ENCODE data around the gene CDC5L.
A peak's percentile ranks its signal among the peaks of the same experiment; 100 is the strongest.
"Not testable (repeated sequence)": the region's sequence is repeated elsewhere in the genome, so short reads cannot be mapped to it uniquely, and the experiment has no call there.

CDC5L gene

DNA sequence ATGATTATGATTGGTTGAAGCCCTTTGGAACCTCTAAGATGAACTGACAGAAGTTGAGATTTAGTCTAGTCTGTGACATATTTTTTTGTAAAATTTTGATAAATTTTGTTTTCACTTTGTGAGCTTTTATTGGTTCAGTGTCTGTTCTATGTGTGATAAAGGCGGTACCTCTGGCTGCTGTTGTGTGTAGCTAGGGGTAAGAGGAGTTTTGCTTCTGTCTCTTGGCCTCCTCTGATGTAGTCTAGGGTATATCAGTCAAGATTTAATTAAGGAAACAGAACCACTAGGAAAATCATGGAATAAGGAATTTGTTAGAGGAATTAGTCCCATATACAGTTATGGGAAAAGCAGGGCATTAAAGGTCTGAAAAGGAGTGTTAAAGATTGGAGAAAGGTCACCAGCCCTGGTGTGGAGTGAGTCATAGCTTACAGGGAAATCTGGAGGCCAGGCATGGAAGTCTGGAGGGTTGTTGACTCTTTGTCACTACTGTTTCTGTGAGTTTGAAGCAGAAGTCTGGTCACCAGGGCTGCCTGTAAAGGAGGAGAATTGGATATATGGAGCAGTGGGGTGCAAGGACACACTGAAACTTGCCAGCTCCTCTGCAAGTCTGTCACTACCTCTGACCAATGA, 28.5 kb downstream of the CDC5L start:
- DNase-seq, result peak; percentile 11

DNA sequence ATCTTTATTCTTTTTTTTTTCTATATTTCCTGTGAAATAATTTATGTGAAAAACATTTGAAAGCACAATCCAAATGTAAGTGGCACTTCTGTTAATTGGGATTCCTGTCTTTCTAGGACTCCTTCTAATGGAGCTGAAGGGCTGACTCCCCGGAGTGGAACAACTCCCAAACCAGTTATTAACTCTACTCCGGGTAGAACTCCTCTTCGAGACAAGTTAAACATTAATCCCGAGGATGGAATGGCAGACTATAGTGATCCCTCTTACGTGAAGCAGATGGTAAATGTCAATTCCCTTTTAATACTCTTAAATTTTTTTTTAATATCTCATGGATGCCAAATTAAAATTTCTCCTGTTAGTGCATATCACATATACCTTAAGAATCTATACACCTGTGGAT, 35.0 kb downstream of the CDC5L start:
- DNase-seq, result no peak

GRCh38 chr6:44423306-44423705, 35.8 kb downstream of the CDC5L start:
- no peak for DNase-seq

DNA sequence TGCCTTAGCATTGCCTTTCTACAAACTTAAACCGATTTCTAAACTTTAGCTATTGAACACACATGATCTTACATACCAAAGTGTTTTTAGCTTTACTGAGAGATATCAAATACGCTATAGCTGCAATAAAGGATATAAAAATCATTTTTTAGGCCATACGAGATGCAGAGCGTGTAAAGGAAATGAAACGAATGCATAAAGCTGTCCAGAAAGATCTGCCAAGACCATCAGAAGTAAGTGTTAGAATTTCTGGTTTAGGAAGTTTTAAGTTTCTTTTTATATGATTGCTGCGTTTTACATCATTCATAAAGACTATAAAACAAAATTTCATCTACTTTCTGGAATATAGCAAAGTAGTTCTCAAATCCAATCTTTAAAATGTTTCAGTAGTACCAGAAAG, 38.4 kb downstream of the CDC5L start:
- no peak for DNase-seq

GRCh38 chr6:44428682-44429081, 41.2 kb downstream of the CDC5L start:
- no peak for DNase-seq

DNA sequence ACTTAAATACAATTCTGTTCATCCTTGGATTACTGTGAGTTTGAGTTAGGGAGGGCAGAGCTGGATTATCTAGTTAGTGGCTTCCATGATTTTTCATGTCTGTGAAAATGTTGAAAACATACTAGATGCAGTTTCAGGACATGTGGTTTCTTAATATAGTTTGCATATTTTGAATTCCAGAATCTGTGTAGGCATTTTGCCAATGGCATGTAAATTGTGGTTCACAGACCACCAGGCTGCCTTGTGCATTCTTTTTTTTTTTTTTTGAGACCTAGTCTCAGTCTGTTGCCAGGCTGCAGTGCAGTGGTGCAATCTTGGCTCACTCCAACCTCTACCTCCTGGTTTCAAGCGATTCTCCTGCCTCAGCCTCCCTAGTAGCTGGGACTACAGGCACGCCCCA, 42.8 kb downstream of the CDC5L start:
- no peak for DNase-seq

DNA sequence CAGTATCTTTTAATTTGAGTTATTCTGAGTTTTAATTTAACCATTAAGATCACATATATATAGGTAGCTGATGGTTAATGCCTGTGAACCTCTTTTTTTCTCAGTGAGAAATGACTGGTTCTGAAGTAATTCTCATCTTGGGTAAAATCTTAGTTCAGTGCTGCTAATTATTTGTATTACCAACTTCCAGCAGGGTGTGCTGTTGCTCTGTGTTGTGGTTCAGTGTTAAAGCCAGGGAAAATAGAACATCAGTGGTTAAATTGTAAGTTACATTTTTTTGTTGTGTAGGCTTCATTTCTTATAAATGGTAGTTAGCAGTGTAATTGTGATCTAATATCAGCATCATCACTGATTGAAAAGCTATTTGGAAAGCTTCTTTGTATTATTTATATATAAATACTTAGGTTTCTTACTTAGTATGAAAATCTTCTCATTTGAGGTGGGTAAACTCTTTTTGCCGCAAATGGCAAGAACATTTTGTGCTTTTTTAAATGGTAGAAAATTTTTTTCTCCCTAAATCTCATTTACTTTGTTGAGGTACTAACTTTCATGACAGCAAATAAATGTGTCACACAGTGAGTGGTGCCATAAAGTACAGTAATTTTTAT, 43.7 kb downstream of the CDC5L start:
- peak; percentile 47 for DNase-seq

GRCh38 chr6:44432227-44432626, 44.7 kb downstream of the CDC5L start:
- no peak for DNase-seq

DNA sequence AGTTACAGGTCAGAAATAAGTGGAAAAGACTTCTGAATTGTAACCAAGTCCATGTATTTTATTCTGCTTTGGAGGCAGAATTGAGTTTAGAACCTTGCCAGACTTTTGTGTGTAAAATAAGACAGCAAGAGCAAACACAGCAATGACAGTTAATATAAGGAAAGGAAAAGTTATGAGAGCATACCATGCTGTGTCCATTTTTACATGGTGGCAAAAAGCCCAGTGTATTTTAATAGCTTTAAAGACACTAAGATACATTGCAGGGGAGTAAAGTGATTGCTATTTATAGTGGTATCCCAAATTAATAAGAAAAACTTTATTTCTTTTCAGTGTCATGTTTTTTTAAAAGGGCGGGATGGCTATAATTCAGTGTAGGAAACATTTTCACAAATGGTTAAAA, 45.2 kb downstream of the CDC5L start:
- no peak for DNase-seq

- DNase-seq, result no peak
These were observed 48.0 kb downstream of the CDC5L start for GRCh38 chr6:44435500-44435899.

DNA sequence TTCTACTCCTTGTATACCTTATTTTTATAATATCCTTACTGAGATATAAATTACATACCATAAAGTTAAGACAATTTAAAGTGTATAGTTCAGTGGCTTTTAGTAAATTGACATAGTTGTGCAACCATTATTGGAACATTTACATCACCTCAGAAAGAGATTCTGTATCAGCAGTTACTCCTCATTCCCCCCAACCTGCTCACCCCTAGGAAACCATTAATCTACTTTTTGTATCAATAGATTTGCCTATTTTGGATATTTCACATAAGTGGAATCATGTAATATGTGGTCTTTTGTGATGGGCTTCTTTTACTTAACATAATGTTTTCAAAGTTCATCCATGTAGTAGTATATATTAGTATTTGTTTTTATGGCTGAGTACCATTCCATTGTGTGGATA, 51.3 kb downstream of the CDC5L start:
- DNase-seq, result no peak

DNA sequence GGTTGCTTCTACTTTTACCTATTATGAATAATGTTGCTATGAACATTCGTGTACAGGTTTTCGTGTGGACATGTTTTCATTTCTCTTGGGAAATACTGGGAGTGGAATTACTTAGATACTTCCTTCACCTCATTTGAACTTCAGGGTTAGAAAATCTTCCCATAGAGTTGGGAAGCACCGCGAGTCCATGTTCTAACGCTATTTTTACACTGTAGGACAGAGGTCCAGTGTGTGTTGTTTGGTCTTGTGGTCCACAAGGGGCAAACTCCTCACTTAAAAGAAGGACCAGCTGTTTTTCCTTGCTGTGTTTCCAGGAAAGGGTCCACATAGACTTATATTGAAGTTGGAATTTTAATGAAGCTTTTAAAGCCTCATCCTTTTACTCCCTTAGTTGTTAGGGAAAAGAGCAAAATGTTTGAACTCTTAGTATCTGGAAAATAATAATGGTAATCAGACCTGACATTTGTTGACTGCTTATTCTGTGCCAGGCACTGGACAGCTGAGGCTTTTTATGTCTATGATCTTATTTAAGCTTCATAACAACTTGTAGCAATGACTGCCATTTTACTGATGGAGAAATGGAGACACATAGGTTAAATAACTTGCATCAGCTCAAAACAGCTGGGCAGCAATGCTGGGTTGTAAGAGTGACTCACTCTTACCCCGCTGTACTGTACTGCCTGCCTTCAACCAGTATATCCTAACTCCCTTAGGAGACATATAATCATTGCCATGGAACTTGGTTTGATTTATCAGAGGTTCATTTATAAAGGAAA, 52.0 kb downstream of the CDC5L start:
- no peak for DNase-seq

GRCh38 chr6:44441091-44441855, 53.8 kb downstream of the CDC5L start:
- DNase-seq, result no peak

DNA sequence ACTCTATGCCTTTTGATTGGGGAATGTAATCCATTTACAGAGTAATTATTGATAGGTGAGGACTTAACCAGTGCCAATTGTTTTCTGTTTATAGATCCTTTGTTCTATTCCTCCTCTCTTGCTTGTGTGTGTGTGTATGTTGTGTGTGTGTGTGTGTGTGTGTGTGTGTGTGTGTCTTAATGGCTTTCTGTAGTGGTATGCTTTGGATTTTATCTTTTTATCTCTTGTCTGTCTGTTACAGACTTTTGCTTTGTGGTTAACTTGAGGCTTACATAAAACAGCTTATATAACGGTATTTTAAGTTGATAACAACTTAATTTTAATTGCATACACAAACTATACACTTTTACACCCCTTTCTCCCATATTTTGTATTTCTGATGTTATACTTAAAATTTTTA, 54.7 kb downstream of the CDC5L start:
- no peak for DNase-seq

DNA sequence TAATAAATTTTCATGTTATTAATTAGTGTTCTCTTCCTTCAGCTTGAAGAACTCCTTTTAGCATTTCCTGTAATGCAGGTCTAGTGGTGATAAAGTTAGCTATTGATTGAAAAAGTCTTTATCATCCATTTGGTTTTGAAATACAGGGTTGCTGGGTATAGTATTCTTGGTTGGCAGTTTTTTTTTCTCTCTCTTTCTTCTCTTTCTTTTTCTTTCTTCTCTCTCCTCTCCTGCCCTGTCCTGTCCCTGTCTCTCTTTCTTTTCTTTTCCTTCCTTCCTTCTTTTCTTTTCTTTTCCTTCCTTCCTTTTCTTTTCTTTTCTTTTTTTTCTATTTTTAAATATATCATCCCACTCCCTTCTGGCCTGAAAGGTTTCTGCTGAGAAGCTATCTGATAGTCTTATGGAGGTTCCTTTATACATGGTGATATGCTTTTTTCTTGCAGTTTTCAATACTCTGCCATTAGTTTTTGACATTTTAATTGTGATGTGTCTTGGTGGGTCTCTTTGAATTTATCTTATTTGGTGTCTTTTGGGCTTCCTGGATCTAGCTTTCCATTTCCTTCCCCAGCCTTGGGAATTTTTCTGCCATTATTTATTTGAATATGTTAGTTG, 55.4 kb downstream of the CDC5L start:
- no peak for DNase-seq

- DNase-seq, result no peak
These were observed 57.3 kb downstream of the CDC5L start for GRCh38 chr6:44444853-44445252.

GRCh38 chr6:44446626-44447300, 59.3 kb downstream of the CDC5L start:
- DNase-seq, result peak; percentile 11

DNA sequence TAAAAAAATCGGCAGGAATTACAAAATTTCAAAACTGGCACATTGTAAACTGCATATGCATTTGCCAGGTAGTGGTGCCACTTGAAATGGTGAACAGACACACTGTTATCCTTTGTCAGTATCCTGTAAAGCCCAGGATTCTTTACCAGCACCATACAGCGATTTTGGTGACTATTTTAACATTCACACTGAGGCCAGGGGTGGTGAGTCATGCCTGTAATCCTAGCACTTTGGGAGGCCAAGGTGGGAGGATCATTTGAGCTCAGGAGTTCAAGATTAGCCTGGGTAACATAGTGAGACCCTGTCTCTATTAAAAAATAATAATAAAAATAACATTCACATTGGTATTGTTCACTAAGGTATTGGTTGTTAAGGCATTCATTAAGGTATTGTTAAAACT, 61.7 kb downstream of the CDC5L start:
- not testable (repeated sequence) for DNase-seq

DNA sequence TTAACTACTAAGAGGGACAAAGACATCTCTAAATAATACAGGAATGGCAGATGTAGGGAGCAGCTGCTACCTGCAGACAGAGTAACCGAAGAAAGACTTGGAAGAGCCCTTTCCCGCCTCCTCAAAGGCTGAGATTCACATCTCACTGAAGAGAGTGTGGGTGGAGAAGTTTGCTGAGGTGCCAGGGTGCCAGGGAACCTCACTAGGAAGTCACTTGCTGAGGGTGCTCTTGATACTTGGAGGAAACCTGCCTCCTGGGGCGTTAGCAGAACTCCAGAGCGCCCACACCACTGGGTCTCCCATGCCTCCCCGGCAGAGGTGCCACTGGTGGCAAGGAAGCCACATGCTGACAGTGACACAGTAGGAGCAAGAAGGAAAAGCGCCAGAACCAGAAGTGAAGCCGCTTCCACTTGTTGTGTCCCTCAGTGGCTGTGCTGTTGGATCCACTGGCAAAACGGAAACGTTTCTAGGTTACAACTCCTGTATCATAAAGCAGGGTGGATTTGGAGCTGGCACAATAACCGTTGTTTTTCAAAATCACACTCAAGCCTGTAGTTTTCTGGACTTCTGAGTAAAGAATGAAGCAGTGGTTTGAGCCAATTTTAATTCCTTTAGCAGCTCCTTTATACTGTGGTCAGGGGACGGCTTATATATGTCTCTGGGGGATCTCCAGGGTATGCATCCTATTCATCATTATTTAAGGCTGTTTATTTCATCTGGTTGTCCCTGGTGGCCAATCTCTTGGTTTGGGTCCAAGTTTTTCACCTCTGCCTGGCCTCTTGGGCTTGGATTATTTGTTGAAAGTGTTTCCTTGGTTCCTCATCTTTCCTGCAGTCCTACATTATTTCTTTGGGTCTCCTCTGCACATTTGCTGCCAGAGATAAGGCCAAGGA, 64.5 kb downstream of the CDC5L start:
- no peak for DNase-seq

GRCh38 chr6:44452725-44453124, 65.2 kb downstream of the CDC5L start:
- DNase-seq, result no peak

DNA sequence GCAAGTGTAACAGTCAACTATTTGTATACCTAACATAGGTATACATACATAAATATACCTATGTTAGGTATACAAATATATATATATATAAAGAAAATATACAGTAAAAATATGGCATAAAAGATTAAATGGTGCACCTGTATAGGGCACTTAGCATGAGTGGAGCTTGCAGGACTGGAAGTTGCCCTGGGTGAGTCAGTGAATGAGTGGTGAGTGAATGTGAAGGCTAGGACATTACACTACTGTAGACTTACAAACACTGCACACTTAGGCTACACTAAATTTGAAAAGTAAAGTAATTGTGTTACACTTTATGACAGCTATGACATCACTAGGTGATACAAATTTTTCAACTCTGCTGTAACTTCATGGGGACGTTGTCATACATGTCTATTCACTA, 65.6 kb downstream of the CDC5L start:
- no peak for DNase-seq
